BE2C (cell line): ENCODE results near the gene PLEKHA6.

Source experiments
- DNase-seq: peaks from one replicate; pipeline ENCODE4 v3.0.0-alpha.2; 2020
- H3K27me3 ChIP-seq: fragments of 250-450 bp; sonication (Bioruptor Pico); 2 replicates; pipeline ENCODE4 v1.5.1; 2020; ENCODE audit warnings: mild to moderate bottlenecking
- H3K36me3 ChIP-seq: fragments of 250-450 bp; sonication (Bioruptor Pico); 2 replicates; pipeline ENCODE4 v1.5.1; 2020; ENCODE audit warnings: mild to moderate bottlenecking
- H3K4me1 ChIP-seq: fragments of 250-450 bp; sonication (Bioruptor Pico); 2 replicates; pipeline ENCODE4 v1.5.1; 2020
- H3K4me3 ChIP-seq: 2 replicates; pipeline ENCODE4 v1.5.1; 2011; ENCODE audit warnings: low read depth, low read length
- H3K9me3 ChIP-seq: fragments of 250-450 bp; sonication (Bioruptor Pico); 2 replicates; pipeline ENCODE4 v1.5.1; 2020
- TF ChIP-seq, protein P1 (sequence below): IDR thresholded peaks from 2 replicates; pipeline ENCODE4 v1.5.1; 2012; ENCODE audit warnings: mild to moderate bottlenecking, low read depth, low read length

Gene PLEKHA6

DNA sequence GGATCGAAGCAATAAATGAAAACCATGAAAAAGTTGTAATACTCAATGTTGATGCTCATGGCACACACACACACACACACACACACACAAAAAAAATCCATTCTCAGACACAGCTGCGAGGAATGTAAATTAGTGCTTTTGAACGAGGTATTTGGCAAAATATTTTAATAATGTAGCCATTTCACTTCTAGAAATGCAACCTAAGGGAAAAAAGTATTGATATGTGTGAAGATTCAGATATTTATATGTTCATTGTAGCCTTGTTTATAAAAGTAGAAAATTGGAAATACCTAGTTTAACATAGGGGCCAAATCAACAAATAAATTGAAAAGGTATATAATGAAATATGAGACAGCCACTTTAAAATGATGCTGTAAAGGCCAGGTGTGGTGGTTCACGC lies 3.8 kb downstream of the PLEKHA6 start:
- TF ChIP-seq, protein P1, sequence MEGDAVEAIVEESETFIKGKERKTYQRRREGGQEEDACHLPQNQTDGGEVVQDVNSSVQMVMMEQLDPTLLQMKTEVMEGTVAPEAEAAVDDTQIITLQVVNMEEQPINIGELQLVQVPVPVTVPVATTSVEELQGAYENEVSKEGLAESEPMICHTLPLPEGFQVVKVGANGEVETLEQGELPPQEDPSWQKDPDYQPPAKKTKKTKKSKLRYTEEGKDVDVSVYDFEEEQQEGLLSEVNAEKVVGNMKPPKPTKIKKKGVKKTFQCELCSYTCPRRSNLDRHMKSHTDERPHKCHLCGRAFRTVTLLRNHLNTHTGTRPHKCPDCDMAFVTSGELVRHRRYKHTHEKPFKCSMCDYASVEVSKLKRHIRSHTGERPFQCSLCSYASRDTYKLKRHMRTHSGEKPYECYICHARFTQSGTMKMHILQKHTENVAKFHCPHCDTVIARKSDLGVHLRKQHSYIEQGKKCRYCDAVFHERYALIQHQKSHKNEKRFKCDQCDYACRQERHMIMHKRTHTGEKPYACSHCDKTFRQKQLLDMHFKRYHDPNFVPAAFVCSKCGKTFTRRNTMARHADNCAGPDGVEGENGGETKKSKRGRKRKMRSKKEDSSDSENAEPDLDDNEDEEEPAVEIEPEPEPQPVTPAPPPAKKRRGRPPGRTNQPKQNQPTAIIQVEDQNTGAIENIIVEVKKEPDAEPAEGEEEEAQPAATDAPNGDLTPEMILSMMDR, result no peak
- no peaks in the 10 kb centered on the region for H3K36me3 ChIP-seq
- no peaks in the 10 kb centered on the region for H3K9me3 ChIP-seq

DNA sequence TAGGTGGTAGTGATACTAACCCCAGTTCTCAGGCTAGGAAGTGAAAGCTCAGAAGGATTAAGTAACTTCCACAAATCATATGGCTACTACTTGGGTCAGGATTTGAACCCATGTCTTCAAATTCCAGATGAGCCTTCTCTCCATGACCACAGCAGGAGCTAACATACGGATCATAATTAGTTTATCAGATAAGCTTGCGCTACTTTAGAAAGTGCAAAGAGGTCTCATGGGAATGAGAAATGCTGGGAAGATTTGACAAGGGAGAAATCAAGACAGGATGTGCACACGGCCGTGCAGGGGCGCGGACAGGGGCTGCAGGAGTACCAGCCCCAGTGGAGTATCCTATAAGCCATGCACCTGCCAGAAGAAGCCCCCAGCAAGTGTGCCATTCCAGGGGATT lies 5.2 kb downstream of the PLEKHA6 start:
- TF ChIP-seq, protein P1, result no peak
- no peaks in the 10 kb centered on the region for H3K9me3 ChIP-seq
- no peaks in the 10 kb centered on the region for H3K36me3 ChIP-seq
- no peaks in the 10 kb centered on the region for H3K27me3 ChIP-seq
- no peak overlapping the region for H3K4me3 ChIP-seq
- H3K4me1 ChIP-seq, result peaks cover 34% of the 10 kb centered on the region
- DNase-seq, result no peak

More for the DNA sequence above, 3.8 kb downstream of the PLEKHA6 start:
- Histone ChIP-seq H3K4me1 (peaks cover 35% of the 10 kb centered on the region), H3K4me3 (no peak overlapping the region), H3K27me3 (no peaks in the 10 kb centered on the region)
- no peak for DNase-seq

DNA sequence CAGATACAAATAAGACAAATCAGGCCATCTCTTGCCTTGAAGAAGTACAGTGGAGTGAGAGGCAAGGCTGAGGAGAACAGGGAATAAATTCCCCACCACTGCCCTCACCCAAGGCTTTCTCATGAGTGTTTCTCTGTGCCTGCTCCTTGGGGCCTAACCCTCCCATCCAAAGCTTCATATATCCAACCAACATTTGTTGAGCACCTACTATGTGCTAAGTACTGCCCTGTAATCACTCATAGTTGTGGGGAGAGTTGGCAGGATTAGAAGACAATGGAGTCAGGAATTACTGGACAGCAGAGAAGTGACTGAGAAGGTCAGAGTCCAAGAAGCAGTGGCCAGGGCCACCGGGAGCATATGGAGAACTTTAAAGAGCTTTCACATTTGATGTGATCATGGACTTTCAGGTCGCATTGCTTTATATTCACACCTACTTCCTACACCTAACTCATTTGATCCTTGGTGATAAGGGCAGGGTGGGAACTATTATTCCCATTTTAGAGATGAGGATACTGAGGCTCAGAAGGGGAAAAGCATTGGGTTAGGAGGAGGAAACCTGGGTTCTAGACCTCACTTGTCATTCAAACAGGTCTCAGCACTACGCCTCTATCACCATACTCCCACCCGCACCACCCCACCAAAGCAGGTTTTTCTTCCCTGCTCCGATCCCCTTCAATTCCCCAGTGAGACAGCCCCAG lies 6.4 kb downstream of the PLEKHA6 start:
- DNase-seq, result no peak
- H3K4me3 ChIP-seq, result no peak overlapping the region
- H3K9me3 ChIP-seq, result no peaks in the 10 kb centered on the region
- no peaks in the 10 kb centered on the region for H3K27me3 ChIP-seq
- TF ChIP-seq, protein P1, result no peak
- H3K36me3 ChIP-seq, result no peaks in the 10 kb centered on the region
- H3K4me1 ChIP-seq, result peaks cover 35% of the 10 kb centered on the region

DNA sequence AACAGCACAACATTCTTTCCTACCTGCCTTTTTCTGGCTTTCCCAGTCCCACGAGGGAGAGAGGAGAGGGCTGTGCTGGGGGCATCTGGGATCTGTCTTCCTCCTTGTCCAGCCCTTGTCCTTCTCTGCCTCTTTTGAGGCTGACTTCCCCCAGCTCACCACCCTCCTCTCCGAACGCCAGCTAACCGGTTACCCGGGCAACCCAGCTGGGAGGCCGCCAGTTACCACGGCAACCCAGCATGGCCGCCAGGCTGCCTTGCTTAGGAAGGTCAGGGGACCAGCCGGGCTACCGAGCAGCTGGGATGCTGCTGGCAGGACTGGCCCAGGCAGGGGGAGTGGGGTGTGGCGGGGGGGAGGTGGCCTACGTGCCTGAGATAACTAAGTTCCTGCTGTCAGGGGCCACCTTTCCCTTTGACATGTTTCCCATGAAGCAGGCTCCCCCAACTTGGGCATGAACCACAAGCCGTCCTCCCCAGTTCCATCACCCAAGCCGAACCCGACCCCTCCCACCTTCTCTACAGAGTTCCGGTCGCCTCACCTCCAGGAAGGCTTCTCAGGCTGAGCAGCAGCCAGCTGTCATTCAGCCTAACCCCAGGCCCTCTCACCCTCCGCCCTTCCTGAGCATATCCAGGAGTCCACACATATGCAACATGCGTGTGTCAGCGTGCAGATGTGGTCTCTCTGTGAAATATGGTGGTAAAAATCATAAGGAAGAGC lies 8.7 kb downstream of the PLEKHA6 start:
- TF ChIP-seq, protein P1, result no peak
- H3K36me3 ChIP-seq, result no peaks in the 10 kb centered on the region
- no peaks in the 10 kb centered on the region for H3K27me3 ChIP-seq
- H3K4me1 ChIP-seq, result peaks cover 43% of the 10 kb centered on the region
- no peaks in the 10 kb centered on the region for H3K9me3 ChIP-seq
- DNase-seq, result peak; percentile 94
- peak overlapping the region; percentile 62 for H3K4me3 ChIP-seq

DNA sequence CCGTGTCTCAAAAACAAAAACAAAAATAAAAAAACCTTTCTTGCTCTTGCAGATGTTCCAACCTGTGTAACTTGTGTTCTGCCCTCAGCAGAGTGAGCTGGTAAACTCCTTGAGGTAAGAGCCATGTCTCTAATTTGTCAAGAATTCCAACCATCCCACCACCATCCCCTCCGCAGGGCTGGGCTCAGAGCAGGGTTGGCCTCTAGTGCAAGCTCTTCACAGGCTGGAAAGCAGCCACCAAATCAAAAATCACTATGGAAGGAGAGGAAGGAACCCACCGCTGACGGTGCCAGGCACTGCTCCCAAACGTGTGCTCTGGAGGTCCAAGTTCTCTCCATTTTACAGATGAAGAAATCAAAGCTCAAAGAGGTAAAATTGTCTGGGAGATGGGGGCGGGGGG lies 9.4 kb downstream of the PLEKHA6 start:
- H3K9me3 ChIP-seq, result no peaks in the 10 kb centered on the region
- peaks cover 50% of the 10 kb centered on the region for H3K4me1 ChIP-seq
- H3K36me3 ChIP-seq, result no peaks in the 10 kb centered on the region
- DNase-seq, result no peak
- H3K27me3 ChIP-seq, result no peaks in the 10 kb centered on the region
- TF ChIP-seq, protein P1, result no peak
- H3K4me3 ChIP-seq, result peak overlapping the region; percentile 62

DNA sequence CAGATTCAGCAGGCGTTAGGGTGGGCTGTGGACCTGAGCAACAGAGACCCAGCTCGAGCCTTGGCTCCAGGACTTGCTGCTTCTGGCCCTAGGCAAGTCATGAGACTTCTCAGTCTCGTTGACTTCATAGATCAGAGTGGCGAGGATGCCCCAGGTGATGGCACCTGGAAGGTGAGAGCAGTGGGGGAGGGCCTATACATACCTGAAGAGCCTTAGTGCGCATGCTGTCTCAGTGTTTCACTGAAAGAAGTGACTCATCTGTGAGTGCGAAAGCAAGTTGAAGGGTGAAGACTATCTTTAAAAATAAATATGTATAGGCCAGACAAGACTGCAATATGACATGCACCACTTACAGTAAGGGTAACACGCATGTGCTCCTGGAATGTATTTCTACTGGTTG lies 10.1 kb downstream of the PLEKHA6 start:
- TF ChIP-seq, protein P1, result no peak

More for the DNA sequence above, 10.1 kb downstream of the PLEKHA6 start:
- Histone ChIP-seq H3K36me3 (no peaks in the 10 kb centered on the region), H3K9me3 (no peaks in the 10 kb centered on the region), H3K4me1 (peaks cover 51% of the 10 kb centered on the region), H3K4me3 (no peak overlapping the region), H3K27me3 (no peaks in the 10 kb centered on the region)
- DNase-seq, result no peak
